ENCODE results near the gene DOCK4.

The DOCK4 gene

DNA sequence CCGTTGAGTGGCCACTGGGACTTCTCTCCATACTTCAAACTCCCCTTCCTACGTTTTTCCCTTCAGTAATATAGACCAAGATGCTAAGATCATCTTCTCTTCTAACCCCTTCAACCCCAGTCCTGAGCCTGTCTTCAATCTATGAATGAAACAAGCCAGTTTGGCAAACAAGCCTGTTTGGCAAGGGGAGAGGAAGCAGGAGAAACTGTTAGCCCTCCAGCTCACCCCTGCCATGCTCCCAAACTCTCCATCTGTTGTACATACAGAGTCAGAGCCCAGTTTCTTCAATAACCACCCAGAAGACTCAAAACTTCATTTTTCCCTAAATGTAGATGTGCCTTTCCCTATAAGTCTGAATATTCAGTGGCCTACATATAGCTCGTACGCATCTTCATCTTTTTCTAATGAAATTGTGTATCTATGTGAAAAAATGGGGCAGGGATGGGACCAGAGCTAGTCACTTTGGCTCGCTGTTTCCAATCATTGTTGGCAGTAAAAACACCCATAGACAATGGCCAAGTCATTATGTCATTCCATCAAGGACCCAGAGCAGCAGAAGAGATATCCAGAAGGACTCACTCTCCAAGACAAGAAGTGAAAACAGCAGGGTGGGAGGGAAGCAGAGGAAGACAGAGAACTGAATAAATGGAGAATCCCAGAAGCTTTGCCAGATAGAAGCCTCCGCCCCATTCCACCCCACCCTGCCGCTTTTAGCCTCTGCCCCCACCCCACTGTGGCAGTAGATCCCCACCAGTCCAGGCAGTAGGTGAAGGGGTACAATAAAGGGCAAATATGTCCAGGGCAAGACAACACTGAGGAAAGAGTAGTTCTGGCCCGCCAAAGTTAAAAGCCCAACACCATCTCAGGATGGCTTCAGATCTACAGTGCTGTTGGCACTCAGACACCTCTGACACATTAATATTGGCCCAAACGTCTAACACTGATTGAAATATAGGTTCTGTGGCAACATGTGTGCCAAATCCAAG is 87.3 kb downstream of the DOCK4 start:
- TF ChIP-seq, protein P1, sequence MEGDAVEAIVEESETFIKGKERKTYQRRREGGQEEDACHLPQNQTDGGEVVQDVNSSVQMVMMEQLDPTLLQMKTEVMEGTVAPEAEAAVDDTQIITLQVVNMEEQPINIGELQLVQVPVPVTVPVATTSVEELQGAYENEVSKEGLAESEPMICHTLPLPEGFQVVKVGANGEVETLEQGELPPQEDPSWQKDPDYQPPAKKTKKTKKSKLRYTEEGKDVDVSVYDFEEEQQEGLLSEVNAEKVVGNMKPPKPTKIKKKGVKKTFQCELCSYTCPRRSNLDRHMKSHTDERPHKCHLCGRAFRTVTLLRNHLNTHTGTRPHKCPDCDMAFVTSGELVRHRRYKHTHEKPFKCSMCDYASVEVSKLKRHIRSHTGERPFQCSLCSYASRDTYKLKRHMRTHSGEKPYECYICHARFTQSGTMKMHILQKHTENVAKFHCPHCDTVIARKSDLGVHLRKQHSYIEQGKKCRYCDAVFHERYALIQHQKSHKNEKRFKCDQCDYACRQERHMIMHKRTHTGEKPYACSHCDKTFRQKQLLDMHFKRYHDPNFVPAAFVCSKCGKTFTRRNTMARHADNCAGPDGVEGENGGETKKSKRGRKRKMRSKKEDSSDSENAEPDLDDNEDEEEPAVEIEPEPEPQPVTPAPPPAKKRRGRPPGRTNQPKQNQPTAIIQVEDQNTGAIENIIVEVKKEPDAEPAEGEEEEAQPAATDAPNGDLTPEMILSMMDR (IDR thresholded peaks at IDR 0.05; ENCODE audit: extremely low read depth, insufficient read depth, missing control alignments) = no peak
- no peak for DNase-seq (ENCODE audit: low spot score)
- in situ Hi-C loops (cut with MboI; ENCODE audit: low pct_unique_long_range_greater_than_20kb, low sequenced_read_pairs, unreplicated experiment) = no loop called here

DNA sequence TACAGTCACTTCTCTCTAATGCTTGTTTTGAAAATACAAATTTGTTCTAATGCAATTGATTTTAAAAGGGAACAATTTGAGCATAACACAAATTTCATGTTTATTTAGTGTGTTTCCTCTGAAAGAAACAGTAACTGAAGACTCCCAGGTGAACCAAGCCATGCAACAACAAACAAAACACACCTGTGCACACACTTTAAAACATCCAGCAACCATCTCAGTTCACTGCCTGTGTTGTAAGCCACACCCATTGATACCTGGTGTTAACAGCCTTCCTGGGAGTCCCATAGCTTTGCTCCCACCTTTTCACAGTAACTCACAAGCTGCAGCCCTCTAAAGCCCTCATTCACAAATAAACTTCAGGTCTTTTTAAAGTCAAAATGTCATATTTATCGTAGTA is 89.3 kb downstream of the DOCK4 start:
- DNase-seq (ENCODE audit: low spot score) = no peak
- TF ChIP-seq, protein P1 (IDR thresholded peaks at IDR 0.05; ENCODE audit: extremely low read depth, insufficient read depth, missing control alignments) = no peak
- in situ Hi-C loops (cut with MboI; ENCODE audit: low pct_unique_long_range_greater_than_20kb, low sequenced_read_pairs, unreplicated experiment) = no loop called here

DNA sequence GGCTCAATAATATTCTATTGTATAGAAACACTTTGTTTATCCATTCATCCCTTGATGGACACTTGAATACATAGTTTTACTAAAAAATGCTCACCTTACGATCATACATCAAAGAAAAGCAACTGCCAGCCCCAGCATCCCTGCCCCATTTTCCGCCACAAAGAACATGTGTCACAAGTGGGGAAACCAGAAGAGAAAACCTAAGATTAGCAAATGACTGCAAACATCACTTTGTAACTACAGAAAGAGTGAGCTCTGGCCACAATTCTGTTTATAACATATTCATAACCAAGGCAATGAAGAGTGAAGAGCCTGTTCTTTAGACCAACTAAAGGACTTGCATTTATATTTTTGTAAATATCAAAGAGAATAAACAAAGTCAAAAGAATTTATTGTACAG is 89.8 kb downstream of the DOCK4 start:
- in situ Hi-C loops (cut with MboI; ENCODE audit: low pct_unique_long_range_greater_than_20kb, low sequenced_read_pairs, unreplicated experiment) = no loop called here
- DNase-seq (ENCODE audit: low spot score) = no peak
- TF ChIP-seq, protein P1 (IDR thresholded peaks at IDR 0.05; ENCODE audit: extremely low read depth, insufficient read depth, missing control alignments) = no peak

DNA sequence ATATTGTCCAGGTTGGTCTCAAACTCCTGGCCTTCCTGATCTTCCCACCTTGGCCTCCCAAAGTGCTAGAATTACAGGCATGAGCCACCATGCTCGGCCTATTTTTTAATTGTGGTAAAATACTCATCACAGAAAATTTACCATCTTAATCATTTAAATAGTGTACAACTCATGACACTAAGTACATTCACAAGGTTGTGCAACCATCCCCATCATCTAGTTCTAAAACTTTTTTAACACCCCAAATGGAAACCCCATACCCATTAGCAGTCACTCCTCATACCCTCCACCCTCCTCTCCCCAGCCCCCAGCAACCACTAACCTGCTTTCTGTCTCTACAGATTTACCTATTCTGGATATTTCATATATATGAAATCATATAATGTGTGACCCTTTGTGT is 90.3 kb downstream of the DOCK4 start:
- TF ChIP-seq, protein P1 (IDR thresholded peaks at IDR 0.05; ENCODE audit: extremely low read depth, insufficient read depth, missing control alignments) = no peak
- in situ Hi-C loops (cut with MboI; ENCODE audit: low pct_unique_long_range_greater_than_20kb, low sequenced_read_pairs, unreplicated experiment) = no loop called here
- DNase-seq (ENCODE audit: low spot score) = no peak

DNA sequence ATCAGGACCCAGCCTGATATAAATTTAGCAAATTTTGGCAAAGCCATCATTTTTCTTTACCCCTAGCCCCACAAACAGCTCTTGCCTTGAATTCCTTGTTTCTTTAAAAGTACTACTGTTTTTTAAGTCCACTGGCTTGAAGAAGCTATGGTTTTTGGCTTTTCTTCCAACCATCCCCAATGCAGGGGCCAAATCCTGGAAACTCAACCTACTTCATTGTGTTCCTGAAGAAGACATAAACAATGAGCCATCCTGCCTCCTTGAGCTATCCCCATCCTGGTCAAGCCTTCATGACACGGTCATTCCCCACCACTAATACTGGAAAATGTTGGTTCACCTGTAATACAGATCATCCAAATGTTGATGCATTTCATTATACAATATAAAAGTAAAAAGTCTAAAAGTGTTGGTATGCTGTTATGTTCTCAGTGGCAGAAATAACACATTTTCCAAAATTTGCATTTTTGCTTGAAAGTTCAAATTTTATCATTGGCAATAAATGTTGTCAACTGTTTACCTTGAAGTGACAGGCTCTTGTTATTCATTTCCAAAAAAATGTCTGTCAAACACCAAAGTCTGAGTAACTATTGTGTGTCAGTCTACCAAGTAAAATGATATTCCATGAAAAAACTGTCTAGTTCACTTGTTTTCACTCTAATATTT is 92.2 kb downstream of the DOCK4 start:
- DNase-seq (ENCODE audit: low spot score) = no peak
- in situ Hi-C loops (cut with MboI; ENCODE audit: low pct_unique_long_range_greater_than_20kb, low sequenced_read_pairs, unreplicated experiment) = no loop called here
- TF ChIP-seq, protein P1 (IDR thresholded peaks at IDR 0.05; ENCODE audit: extremely low read depth, insufficient read depth, missing control alignments) = no peak

DNA sequence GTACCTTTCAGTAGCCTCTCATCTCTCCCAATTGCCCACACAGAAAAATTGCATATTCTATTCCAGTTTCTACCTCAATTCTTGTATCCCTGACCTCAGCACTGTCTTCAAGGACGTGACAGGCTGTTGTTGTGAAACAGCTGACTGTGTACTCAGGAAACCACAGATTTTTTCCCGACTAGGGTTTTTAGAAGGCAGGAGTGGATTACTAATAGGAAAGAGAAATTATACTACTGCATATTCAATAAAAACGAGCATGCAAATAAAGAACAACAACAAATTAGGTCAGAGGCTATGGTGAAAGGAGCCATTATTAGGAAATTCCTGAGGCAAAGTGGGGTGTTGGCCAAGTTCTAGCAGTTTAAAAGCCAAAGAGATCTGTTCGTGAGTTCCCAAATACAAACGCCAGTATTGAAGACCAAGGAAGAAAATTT is 93.4 kb downstream of the DOCK4 start:
- in situ Hi-C loops (cut with MboI; ENCODE audit: low pct_unique_long_range_greater_than_20kb, low sequenced_read_pairs, unreplicated experiment) = no loop called here
- DNase-seq (ENCODE audit: low spot score) = no peak
- TF ChIP-seq, protein P1 (IDR thresholded peaks at IDR 0.05; ENCODE audit: extremely low read depth, insufficient read depth, missing control alignments) = no peak

Measured in GM13977 (cell line).